Osteoblast (primary cell): Measurements from ENCODE around the gene TUBB4A. TPM values are rescaled to one million over a fixed set of nuclear protein-coding genes. Genes with fewer than 3 reads are reported as not detected.

Experiments
- DNase-seq: peaks from one replicate; pipeline ENCODE4 v3.0.0; 2011; ENCODE audit warnings: low spot score, mixed read lengths; ENCODE audit not compliant: insufficient read length; ENCODE audit errors: missing footprints
- H2AFZ ChIP-seq: 2 replicates; pipeline ENCODE4 v1.6.0; 2011; ENCODE audit warnings: mild to moderate bottlenecking, low read length
- H3K27ac ChIP-seq: 2 replicates; pipeline ENCODE4 v1.5.1; 2011; ENCODE audit warnings: mild to moderate bottlenecking, low read depth, low read length, moderate library complexity
- H3K27me3 ChIP-seq: 2 replicates; pipeline ENCODE4 v1.6.0; 2012; ENCODE audit warnings: mild to moderate bottlenecking, control low read depth, inconsistent platforms, low read length, moderate library complexity; ENCODE audit not compliant: insufficient read depth
- H3K36me3 ChIP-seq: 2 replicates; pipeline ENCODE4 v1.5.1; 2011; ENCODE audit warnings: mild to moderate bottlenecking, low read length, control low read depth, moderate library complexity; ENCODE audit not compliant: insufficient read depth
- H3K4me1 ChIP-seq: 2 replicates; pipeline ENCODE4 v1.5.1; 2011; ENCODE audit warnings: mild to moderate bottlenecking, low read length, control low read depth, moderate library complexity; ENCODE audit not compliant: insufficient read depth
- H3K4me2 ChIP-seq: 2 replicates; pipeline ENCODE4 v1.6.0; 2011; ENCODE audit warnings: mild to moderate bottlenecking, low read length; ENCODE audit not compliant: insufficient read depth
- H3K4me3 ChIP-seq: fragments of 200-600 bp; sonication (generic); 3 replicates; pipeline ENCODE4 v1.5.1; 2012; ENCODE audit warnings: mild to moderate bottlenecking, low read length, inconsistent platforms; ENCODE audit not compliant: insufficient read depth
- H3K79me2 ChIP-seq: 2 replicates; pipeline ENCODE4 v1.6.0; 2012; ENCODE audit warnings: mild to moderate bottlenecking, low read length, control low read depth, inconsistent platforms; ENCODE audit not compliant: insufficient read depth
- H3K9me3 ChIP-seq: 2 replicates; pipeline ENCODE4 v1.5.1; 2011; ENCODE audit warnings: low read depth, low read length, control low read depth
- H4K20me1 ChIP-seq: 2 replicates; pipeline ENCODE4 v1.6.0; 2012; ENCODE audit warnings: mild to moderate bottlenecking, low read length, control low read depth; ENCODE audit not compliant: insufficient read depth
- CTCF ChIP-seq: IDR thresholded peaks from 2 replicates; pipeline ENCODE4 v1.5.1; 2011; ENCODE audit warnings: mild to moderate bottlenecking, low read depth, low read length, moderate library complexity; ENCODE audit errors: extremely low read depth
- total RNA-seq: library from RNA; depleted of rRNA; stranded (reverse); fragments of >200 nt; gene quantifications from 2 replicates; pipeline ENCODE4 v1.2.3, GENCODE V29; 2012

The TUBB4A gene
- total RNA-seq, 1 donor, result not detected

GRCh38 chr19:6522712-6523111 is 20.6 kb upstream of the TUBB4A start:
- DNase-seq, result peak; percentile 37
- Histone ChIP-seq H2AFZ (no peak overlapping the region), H3K36me3 (no peaks in the 10 kb centered on the region), H3K4me1 (peaks cover 9% of the 10 kb centered on the region), H3K79me2 (no peaks in the 10 kb centered on the region), H4K20me1 (no peaks in the 10 kb centered on the region), H3K27ac (no peak overlapping the region), H3K27me3 (peaks cover 9% of the 10 kb centered on the region), H3K4me3 (no peak overlapping the region), H3K4me2 (no peak overlapping the region), H3K9me3 (no peaks in the 10 kb centered on the region)
- no peak for TF ChIP-seq CTCF

- H4K20me1 ChIP-seq, result no peaks in the 10 kb centered on the region
- peaks cover 9% of the 10 kb centered on the region for H3K27me3 ChIP-seq
- no peak overlapping the region for H3K4me3 ChIP-seq
- H2AFZ ChIP-seq, result no peak overlapping the region
- H3K36me3 ChIP-seq, result no peaks in the 10 kb centered on the region
- no peaks in the 10 kb centered on the region for H3K9me3 ChIP-seq
- H3K4me1 ChIP-seq, result peaks cover 9% of the 10 kb centered on the region
- H3K27ac ChIP-seq, result no peak overlapping the region
- no peak for TF ChIP-seq CTCF
- peak; percentile 76 for DNase-seq
- H3K4me2 ChIP-seq, result peak overlapping the region; percentile 23
- H3K79me2 ChIP-seq, result no peaks in the 10 kb centered on the region
These were observed 19.9 kb upstream of the TUBB4A start for GRCh38 chr19:6521718-6522646.

- Histone ChIP-seq H3K79me2 (no peaks in the 10 kb centered on the region), H3K9me3 (no peaks in the 10 kb centered on the region), H3K27ac (no peak overlapping the region), H3K4me3 (no peak overlapping the region), H3K36me3 (no peaks in the 10 kb centered on the region), H3K4me1 (peaks cover 9% of the 10 kb centered on the region), H2AFZ (no peak overlapping the region), H4K20me1 (no peaks in the 10 kb centered on the region), H3K27me3 (peaks cover 9% of the 10 kb centered on the region), H3K4me2 (no peak overlapping the region)
- DNase-seq, result peak; percentile 95
- TF ChIP-seq CTCF, result no peak
These were observed 17.2 kb upstream of the TUBB4A start for GRCh38 chr19:6519289-6519688.

- Histone ChIP-seq H3K4me3 (no peak overlapping the region), H4K20me1 (no peaks in the 10 kb centered on the region), H3K79me2 (no peaks in the 10 kb centered on the region), H3K9me3 (no peaks in the 10 kb centered on the region), H3K27me3 (peaks cover 9% of the 10 kb centered on the region), H3K27ac (no peak overlapping the region), H3K4me2 (no peak overlapping the region), H3K4me1 (peaks cover 9% of the 10 kb centered on the region), H3K36me3 (no peaks in the 10 kb centered on the region), H2AFZ (no peak overlapping the region)
- peak; percentile 60 for DNase-seq
- no peak for TF ChIP-seq CTCF
These were observed 16.2 kb upstream of the TUBB4A start for GRCh38 chr19:6518145-6518911.
